Liver (tissue), 9 donors: ENCODE results near the gene TRDMT1. TPM values are rescaled to one million over a fixed set of nuclear protein-coding genes. Genes with fewer than 3 reads are reported as not detected.

Experiments used
- DNase-seq: peaks from one replicate; pipeline ENCODE4 v3.0.0-alpha.2; 2017; ENCODE audit warnings: low spot score
- H3K27ac ChIP-seq, 2 donors: one replicate each; pipeline ENCODE4 v1.7.0; 2013; ENCODE audit warnings: inconsistent platforms in 2 of 2, low read length in 2 of 2, control low read depth in 1 of 2, low read depth in 1 of 2, mild to moderate bottlenecking in 1 of 2
- H3K27me3 ChIP-seq, 4 donors: one replicate each; pipeline versions ENCODE4 v1.6.1 to v1.7.0; 2013; ENCODE audit warnings: low read length in 3 of 4, inconsistent platforms in 1 of 4, mild to moderate bottlenecking in 1 of 4, moderate library complexity in 1 of 4; ENCODE audit not compliant: control insufficient read depth in 4 of 4, insufficient read depth in 4 of 4
- H3K36me3 ChIP-seq, 4 donors: one replicate each; pipeline versions ENCODE4 v1.6.1 to v1.7.0; 2013; ENCODE audit warnings: low read length in 3 of 4, mild to moderate bottlenecking in 3 of 4, low read depth in 1 of 4, moderate library complexity in 1 of 4; ENCODE audit not compliant: control insufficient read depth in 4 of 4, insufficient read depth in 3 of 4
- H3K4me1 ChIP-seq, 4 donors: one replicate each; pipeline versions ENCODE4 v1.6.1 to v1.7.0; 2013; ENCODE audit warnings: low read length in 3 of 4, mild to moderate bottlenecking in 3 of 4, moderate library complexity in 1 of 4; ENCODE audit not compliant: control insufficient read depth in 4 of 4, insufficient read depth in 4 of 4
- H3K4me3 ChIP-seq, 3 donors: one replicate each; pipeline versions ENCODE4 v1.6.1 to v1.7.0; 2013; ENCODE audit warnings: low read length in 3 of 3, control low read depth in 1 of 3, low read depth in 1 of 3, mild to moderate bottlenecking in 1 of 3
- H3K9ac ChIP-seq, 2 donors: one replicate each; pipeline ENCODE4 v1.7.0; 2013; ENCODE audit warnings: low read length in 2 of 2, mild to moderate bottlenecking in 2 of 2, moderate library complexity in 2 of 2, control low read depth in 1 of 2, low read depth in 1 of 2
- H3K9me3 ChIP-seq, 4 donors: one replicate each; pipeline versions ENCODE4 v1.6.1 to v1.7.0; 2013; ENCODE audit warnings: low read length in 3 of 4; ENCODE audit not compliant: control insufficient read depth in 4 of 4
- ATF3 ChIP-seq: IDR thresholded peaks from 2 replicates; pipeline ENCODE4 v1.6.1; 2016; ENCODE audit warnings: antibody characterized with exemption
- CTCF ChIP-seq: fragments of 150-350 bp; IDR thresholded peaks from 2 replicates; pipeline ENCODE4 v1.5.1; 2017; ENCODE audit warnings: improper control_type of control experiment, low read depth, low read length; ENCODE audit not compliant: missing input control
- EGR1 ChIP-seq, 2 donors: IDR thresholded peaks; 2 replicates each; pipeline ENCODE4 v1.6.1; 2016 to 2018; ENCODE audit warnings: antibody characterized with exemption in 2 of 2, low read depth in 2 of 2
- FOXA1 ChIP-seq: IDR thresholded peaks from 2 replicates; pipeline ENCODE4 v1.6.1; 2016; ENCODE audit warnings: antibody characterized with exemption
- FOXA2 ChIP-seq: IDR thresholded peaks from 2 replicates; pipeline ENCODE4 v1.6.1; 2016; ENCODE audit warnings: antibody characterized with exemption
- GABPA ChIP-seq, 2 donors: IDR thresholded peaks in 1 of 2; conservative IDR thresholded peaks in 1 of 2; 2 replicates each; pipeline ENCODE4 v1.6.1; 2016; ENCODE audit warnings: antibody characterized with exemption in 2 of 2, mild to moderate bottlenecking in 1 of 2, moderate library complexity in 1 of 2
- HNF4A ChIP-seq, 2 donors: conservative IDR thresholded peaks; 2 replicates each; pipeline ENCODE4 v1.6.1; 2016; ENCODE audit warnings: antibody characterized with exemption in 2 of 2, mild to moderate bottlenecking in 2 of 2
- HNF4G ChIP-seq: IDR thresholded peaks from 2 replicates; pipeline ENCODE4 v1.6.1; 2016; ENCODE audit warnings: antibody characterized with exemption
- JUND ChIP-seq, 2 donors: IDR thresholded peaks; 2 replicates each; pipeline ENCODE4 v1.6.1; 2016; ENCODE audit warnings: antibody characterized with exemption in 2 of 2
- NR2F2 ChIP-seq: IDR thresholded peaks from 2 replicates; pipeline ENCODE4 v1.6.1; 2016; ENCODE audit warnings: antibody characterized with exemption
- RAD21 ChIP-seq, 2 donors: IDR thresholded peaks; 2 replicates each; pipeline ENCODE4 v1.6.1; 2016; ENCODE audit warnings: antibody characterized with exemption in 2 of 2, mild to moderate bottlenecking in 2 of 2
- SP1 ChIP-seq: IDR thresholded peaks from 2 replicates; pipeline ENCODE4 v1.6.1; 2018; ENCODE audit warnings: antibody characterized with exemption, mild to moderate bottlenecking
- TAF1 ChIP-seq: conservative IDR thresholded peaks from 2 replicates; pipeline ENCODE4 v1.6.1; 2016; ENCODE audit warnings: antibody characterized with exemption, mild to moderate bottlenecking
- YY1 ChIP-seq: IDR thresholded peaks from 2 replicates; pipeline ENCODE4 v1.6.1; 2016; ENCODE audit warnings: antibody characterized with exemption, mild to moderate bottlenecking
- ZBTB33 ChIP-seq: IDR thresholded peaks from 2 replicates; pipeline ENCODE4 v1.6.1; 2016; ENCODE audit warnings: antibody characterized with exemption
- WGBS: extraction: QIAGEN DNeasy Blood & Tissue Kit; methylation state at CpG from one replicate; pipeline ENCODE4 v1.1.7; 2013; 5-methylcytosine and 5-hydroxymethylcytosine counted together
- polyA plus RNA-seq, 2 donors: library from polyadenylated mRNA; stranded (reverse) in 1 of 2; unstranded in 1 of 2; fragments of 200-250 nt in 1 of 2; fragments of >200 nt in 1 of 2; fragmentation: Nextera tagmentation in 1 of 2; extraction: Ambion mirVana in 1 of 2; gene quantifications; one replicate each; pipeline versions ENCODE4 v1.2.1 to v1.2.3, GENCODE V29; 2013 to 2015
- total RNA-seq, 2 donors: library from RNA; depleted of rRNA; stranded (reverse); fragments of >200 nt; gene quantifications; one replicate each; pipeline ENCODE4 v1.2.3, GENCODE V29; 2014
- TF ChIP-seq, protein P1 (sequence below): IDR thresholded peaks from 2 replicates; pipeline ENCODE4 v1.6.1; 2016; ENCODE audit warnings: antibody characterized with exemption, mild to moderate bottlenecking
- TF ChIP-seq, protein P2 (sequence below): IDR thresholded peaks from 2 replicates; pipeline ENCODE4 v1.6.1; 2016; ENCODE audit warnings: antibody characterized with exemption
- donor health status: healthy.
- donor health status: healthy.
- donor health status: healthy.
- donor health status: healthy.
- donor health status: healthy.

TRDMT1 gene
- total and polyA plus RNA-seq, 4 donors, result 0.38 to 2.4 (median 1.1) TPM

DNA sequence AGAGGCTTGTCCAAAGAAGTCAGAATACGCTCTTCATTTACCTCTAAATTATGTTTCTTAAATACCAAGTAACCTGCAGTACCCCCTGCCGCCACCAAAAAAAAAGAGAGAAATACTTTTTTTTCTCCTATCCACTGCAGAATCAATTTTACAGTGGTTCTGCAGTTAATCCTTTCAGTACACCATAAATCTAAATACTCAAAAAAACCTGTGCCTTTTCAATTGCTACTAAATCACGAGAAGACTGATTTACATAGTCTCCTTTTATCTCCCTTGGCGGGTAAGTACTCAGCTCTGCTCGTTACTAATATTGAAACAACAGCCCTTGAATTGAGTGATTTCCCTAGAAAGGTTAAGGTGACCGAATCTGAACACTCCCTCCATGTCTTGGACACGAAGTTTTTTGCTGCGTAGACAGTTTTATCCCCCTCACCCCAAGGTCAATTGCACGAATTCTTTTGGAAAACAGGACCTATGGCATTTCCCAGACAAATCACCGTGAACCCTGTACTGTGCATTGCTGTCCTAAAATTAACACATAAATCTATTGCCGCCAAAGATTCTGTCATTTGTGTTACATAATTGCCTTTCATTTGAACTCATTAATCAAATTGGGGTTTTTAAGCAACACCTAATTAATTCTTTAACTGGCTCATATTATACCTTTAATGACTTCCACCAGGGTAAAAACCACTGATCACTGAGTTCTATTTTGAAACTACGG is 26.1 kb upstream of the TRDMT1 start:
- WGBS, result 21% methylated on average over 12 of the region's 12 CpGs
- Histone ChIP-seq H3K36me3 (peaks cover 0 to 2% (median 0%) of the 10 kb centered on the region in 4 donors), H3K4me1 (peaks cover 8 to 26% (median 15%) of the 10 kb centered on the region in 4 donors), H3K27ac (peak overlapping the region; percentile 97), H3K4me3 (peak overlapping the region in 2 of 3 donors; percentile 12 to 66), H3K27me3 (peaks cover 0 to 12% (median 4%) of the 10 kb centered on the region in 4 donors), H3K9me3 (no peaks in the 10 kb centered on the region), H3K9ac (peak overlapping the region in 1 of 2 donors; percentile 3)
- no peak for DNase-seq
- TF ChIP-seq GABPA (IDR thresholded peaks at IDR 0.05 in 1 of 2, conservative IDR thresholded peaks at IDR 0.05 in 1 of 2) (no peak), CTCF (peak; percentile 37), NR2F2 (peak; percentile 7), HNF4A (conservative IDR thresholded peaks at IDR 0.05) (no peak), SP1 (no peak)

DNA sequence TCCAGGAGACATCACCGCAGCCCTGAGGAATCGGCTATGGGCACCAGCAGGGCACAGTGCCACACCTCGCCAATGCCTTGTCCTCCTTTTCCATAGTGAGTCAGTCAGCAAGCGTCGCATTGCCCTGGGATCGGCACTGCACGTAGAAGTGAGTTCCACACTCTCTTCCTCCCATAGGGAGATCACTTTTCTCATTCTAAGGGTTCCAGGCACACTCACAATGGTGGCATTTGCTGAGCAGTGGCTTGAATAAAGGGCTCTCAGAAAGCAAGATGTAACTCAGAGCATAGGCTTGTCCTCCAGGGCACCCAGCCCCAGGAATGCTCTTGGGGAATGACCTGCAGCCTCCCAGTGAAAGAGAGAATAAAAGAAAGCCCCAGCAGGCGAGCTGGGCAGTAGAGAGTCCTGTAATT is 25.4 kb upstream of the TRDMT1 start:
- Histone ChIP-seq H3K27me3 (peaks cover 0 to 12% (median 3%) of the 10 kb centered on the region in 4 donors), H3K9me3 (no peaks in the 10 kb centered on the region), H3K4me1 (peaks cover 8 to 24% (median 15%) of the 10 kb centered on the region in 4 donors), H3K9ac (no peak overlapping the region), H3K4me3 (no peak overlapping the region), H3K36me3 (peaks cover 0 to 2% (median 0%) of the 10 kb centered on the region in 4 donors), H3K27ac (no peak overlapping the region)
- no peak for DNase-seq
- TF ChIP-seq, protein P1, sequence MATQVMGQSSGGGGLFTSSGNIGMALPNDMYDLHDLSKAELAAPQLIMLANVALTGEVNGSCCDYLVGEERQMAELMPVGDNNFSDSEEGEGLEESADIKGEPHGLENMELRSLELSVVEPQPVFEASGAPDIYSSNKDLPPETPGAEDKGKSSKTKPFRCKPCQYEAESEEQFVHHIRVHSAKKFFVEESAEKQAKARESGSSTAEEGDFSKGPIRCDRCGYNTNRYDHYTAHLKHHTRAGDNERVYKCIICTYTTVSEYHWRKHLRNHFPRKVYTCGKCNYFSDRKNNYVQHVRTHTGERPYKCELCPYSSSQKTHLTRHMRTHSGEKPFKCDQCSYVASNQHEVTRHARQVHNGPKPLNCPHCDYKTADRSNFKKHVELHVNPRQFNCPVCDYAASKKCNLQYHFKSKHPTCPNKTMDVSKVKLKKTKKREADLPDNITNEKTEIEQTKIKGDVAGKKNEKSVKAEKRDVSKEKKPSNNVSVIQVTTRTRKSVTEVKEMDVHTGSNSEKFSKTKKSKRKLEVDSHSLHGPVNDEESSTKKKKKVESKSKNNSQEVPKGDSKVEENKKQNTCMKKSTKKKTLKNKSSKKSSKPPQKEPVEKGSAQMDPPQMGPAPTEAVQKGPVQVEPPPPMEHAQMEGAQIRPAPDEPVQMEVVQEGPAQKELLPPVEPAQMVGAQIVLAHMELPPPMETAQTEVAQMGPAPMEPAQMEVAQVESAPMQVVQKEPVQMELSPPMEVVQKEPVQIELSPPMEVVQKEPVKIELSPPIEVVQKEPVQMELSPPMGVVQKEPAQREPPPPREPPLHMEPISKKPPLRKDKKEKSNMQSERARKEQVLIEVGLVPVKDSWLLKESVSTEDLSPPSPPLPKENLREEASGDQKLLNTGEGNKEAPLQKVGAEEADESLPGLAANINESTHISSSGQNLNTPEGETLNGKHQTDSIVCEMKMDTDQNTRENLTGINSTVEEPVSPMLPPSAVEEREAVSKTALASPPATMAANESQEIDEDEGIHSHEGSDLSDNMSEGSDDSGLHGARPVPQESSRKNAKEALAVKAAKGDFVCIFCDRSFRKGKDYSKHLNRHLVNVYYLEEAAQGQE, result no peak
- TF ChIP-seq GABPA (IDR thresholded peaks at IDR 0.05 in 1 of 2, conservative IDR thresholded peaks at IDR 0.05 in 1 of 2), result no peak
- no peak for TF ChIP-seq ATF3
- no peak for TF ChIP-seq FOXA2
- TF ChIP-seq YY1, result no peak
- WGBS, result 76% methylated on average over 8 of the region's 8 CpGs

GRCh38 chr10:17225808-17226207 is 24.3 kb upstream of the TRDMT1 start:
- H3K36me3 ChIP-seq, result no peaks in the 10 kb centered on the region
- peaks cover 0 to 12% (median 0%) of the 10 kb centered on the region in 4 donors for H3K27me3 ChIP-seq
- no peak overlapping the region for H3K27ac ChIP-seq
- TF ChIP-seq YY1 (no peak), RAD21 (IDR thresholded peaks at IDR 0.05) (no peak), FOXA2 (no peak), GABPA (IDR thresholded peaks at IDR 0.05 in 1 of 2, conservative IDR thresholded peaks at IDR 0.05 in 1 of 2) (no peak), FOXA1 (no peak), ZBTB33 (no peak), NR2F2 (no peak), HNF4G (no peak), HNF4A (conservative IDR thresholded peaks at IDR 0.05) (no peak), JUND (IDR thresholded peaks at IDR 0.05) (no peak), TAF1 (no peak), ATF3 (no peak), EGR1 (IDR thresholded peaks at IDR 0.05; ENCODE audit: low read depth in 2 of 2) (no peak)
- TF ChIP-seq, protein P2, sequence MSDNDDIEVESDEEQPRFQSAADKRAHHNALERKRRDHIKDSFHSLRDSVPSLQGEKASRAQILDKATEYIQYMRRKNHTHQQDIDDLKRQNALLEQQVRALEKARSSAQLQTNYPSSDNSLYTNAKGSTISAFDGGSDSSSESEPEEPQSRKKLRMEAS, result no peak
- WGBS, result 68% methylated on average over 4 of the region's 4 CpGs
- H3K4me1 ChIP-seq, result peaks cover 8 to 24% (median 15%) of the 10 kb centered on the region in 4 donors
- DNase-seq, result no peak
- no peak overlapping the region for H3K9ac ChIP-seq
- H3K9me3 ChIP-seq, result no peaks in the 10 kb centered on the region
- no peak overlapping the region for H3K4me3 ChIP-seq
